ENCODE data around the gene PLSCR3.
A peak's percentile ranks its signal among the peaks of the same experiment; 100 is the strongest.

The PLSCR3 gene

DNA sequence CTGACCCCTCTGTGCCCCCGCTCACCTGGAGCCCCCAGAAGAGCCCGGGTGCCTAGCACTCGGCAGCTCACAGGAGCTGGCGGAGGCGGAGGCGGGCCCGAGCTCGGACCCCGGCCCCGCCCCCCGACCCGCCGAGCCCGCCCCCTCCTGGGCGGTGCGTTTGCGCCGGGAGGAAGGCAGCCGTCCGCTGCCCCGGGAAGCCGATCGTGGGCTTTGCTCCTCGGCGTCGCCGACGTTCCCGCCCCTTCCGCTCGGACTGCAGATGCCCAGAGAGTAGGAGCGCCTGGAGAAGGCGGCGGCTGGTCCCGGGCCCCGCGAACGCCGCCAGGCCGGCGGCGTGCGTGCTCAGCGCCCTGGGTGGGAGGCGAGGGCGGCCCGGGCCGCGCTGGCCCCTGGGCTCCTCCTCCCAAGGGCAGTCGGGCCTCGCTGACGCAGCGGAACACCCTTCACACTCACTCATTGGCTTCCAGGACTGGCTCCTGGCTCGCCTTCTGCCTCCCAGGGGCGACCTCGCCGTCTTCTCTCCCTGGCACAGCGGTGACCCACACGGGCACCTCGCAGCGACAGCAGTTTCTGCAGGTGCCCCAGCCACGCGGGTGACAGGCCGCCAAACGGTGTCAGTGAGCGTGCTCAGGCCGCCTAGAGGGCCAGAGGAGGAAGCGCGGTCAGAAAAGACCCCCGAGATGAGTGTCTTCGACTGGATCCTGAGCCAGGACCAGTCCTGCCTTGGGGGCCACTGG, at the start of gene PLSCR3:
Gene PLSCR3, minus strand, starts transcription at position 74 of the 740 bp plus-strand sequence. CDS start 415 bp downstream, outside the sequence.
- no peaks in the 10 kb centered on the region for H3K9me3 Mint-ChIP-seq (ENCODE audit: low read depth)
- peaks cover 26% of the 10 kb centered on the region for H3K4me1 Mint-ChIP-seq (ENCODE audit: low read depth)
- no peaks in the 10 kb centered on the region for H3K27me3 Mint-ChIP-seq
- H3K27ac Mint-ChIP-seq = peak within 1 kb of the TSS; percentile 95
- H3K36me3 Mint-ChIP-seq = no peaks in the 10 kb centered on the region
- peak within 1 kb of the TSS; percentile 93 for H3K4me3 Mint-ChIP-seq

DNA sequence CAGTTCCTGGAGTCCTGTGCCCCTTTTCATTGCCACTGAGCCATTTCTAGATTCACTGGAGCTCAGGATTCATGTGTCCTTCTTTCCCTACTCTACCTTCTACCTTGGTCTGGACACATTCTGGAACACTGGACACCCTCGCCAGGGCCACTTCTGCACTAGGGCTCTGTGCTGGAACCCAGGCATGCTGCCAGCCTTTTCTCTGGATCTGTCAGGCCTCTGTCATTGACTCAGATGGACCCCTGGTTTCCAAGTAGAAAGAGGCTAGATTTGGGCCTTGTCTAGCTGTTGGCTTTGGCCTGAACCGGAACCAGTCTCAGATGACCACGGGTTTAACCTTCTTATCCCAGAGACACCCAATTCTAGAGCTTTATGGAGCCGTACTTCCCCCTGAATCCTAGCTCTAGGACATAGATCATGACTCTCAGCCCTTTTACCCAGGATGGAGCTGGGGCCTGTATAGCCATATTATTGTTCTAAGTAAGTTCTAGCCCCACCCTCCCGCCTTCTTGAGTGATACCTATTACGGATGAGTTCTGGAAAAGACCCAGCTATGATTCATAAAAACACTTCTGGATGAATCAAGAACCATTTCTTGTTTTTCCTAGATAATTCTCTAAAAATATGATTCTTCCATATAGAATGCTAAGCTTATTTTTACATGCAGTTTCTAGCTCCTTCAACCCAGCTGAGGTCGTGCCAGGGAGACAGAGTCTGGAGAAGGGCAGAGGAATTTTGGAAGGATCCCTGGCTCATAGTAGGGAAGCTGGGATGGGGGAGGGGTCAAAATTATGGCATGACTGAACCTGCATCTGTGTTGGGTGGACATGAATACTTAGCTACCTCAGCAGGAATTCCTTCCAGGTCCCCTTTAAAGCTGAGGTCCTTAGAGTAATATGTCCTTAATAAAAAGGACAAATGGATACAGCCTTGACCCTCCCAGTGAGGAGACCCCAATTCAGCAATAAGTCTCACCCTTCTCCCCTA, 49.5 kb upstream of the PLSCR3 start:
- peaks cover 3% of the 10 kb centered on the region for H3K36me3 Mint-ChIP-seq
- no peaks in the 10 kb centered on the region for H3K9me3 Mint-ChIP-seq (ENCODE audit: low read depth)
- no peak overlapping the region for H3K27ac Mint-ChIP-seq
- H3K4me1 Mint-ChIP-seq (ENCODE audit: low read depth) = peaks cover 31% of the 10 kb centered on the region
- peak overlapping the region; percentile 72 for H3K4me3 Mint-ChIP-seq
- H3K27me3 Mint-ChIP-seq = peaks cover 17% of the 10 kb centered on the region

DNA sequence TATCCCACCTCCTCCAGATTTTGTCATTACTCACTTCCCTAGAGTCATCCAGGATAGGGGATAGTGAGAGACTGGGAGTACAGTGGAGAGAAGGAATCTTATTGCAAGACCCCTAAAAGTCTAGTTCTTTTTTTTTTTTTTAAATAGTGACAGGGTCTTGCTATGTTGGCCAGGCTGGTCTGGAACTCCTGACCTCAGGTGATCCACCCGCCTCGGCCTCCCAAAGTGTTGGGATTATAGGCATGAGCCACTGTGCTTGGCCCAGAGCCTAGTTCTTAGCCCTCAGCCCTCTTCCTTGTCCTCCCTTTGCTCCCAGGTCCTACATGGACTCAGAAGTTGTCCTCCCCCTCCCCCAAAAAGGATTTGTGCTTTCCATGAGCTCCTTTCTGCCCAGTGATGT, 47.8 kb upstream of the PLSCR3 start:
- no peaks in the 10 kb centered on the region for H3K9me3 Mint-ChIP-seq (ENCODE audit: low read depth)
- peaks cover 37% of the 10 kb centered on the region for H3K4me1 Mint-ChIP-seq (ENCODE audit: low read depth)
- H3K27ac Mint-ChIP-seq = no peak overlapping the region
- no peak overlapping the region for H3K4me3 Mint-ChIP-seq
- peaks cover 16% of the 10 kb centered on the region for H3K27me3 Mint-ChIP-seq
- H3K36me3 Mint-ChIP-seq = no peaks in the 10 kb centered on the region

DNA sequence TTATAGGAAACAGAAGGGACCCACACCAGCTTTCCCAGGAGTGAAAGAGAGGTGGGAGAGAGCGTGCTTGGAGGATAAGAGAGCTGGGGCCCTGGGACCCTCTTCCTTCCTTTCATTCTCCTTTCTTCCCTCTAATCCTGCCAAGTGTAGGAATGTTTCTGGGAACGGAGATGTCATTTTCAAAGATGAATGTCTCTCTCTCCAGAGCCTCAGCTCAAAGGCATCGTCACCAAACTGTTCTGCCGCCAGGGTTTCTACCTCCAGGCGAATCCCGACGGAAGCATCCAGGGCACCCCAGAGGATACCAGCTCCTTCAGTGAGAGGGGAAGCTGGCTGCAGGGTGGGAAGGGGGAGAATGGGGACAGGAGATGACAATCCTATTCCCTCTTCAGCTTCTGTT, 46.9 kb upstream of the PLSCR3 start:
- H3K9me3 Mint-ChIP-seq (ENCODE audit: low read depth) = no peaks in the 10 kb centered on the region

DNA sequence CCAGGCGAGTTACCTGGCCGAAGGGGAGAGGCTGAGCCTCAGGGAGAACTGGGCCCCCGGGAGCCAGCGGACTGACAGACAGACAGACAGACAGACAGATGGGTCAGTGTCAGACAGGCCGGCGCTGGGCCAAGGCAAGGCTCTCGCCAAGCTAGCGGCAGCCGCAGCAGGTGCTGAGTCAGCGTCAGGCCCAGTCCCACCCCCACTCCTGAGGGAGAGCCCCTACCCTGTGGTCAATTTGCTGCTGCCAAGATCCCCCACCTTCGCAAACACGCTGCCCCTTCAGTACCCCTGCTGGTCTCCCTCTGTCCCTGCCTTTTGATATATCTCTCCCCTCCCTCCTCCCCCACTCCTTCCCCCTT, 46.5 kb upstream of the PLSCR3 start:
- Mint-ChIP-seq H3K4me1 (ENCODE audit: low read depth) (peaks cover 39% of the 10 kb centered on the region), H3K36me3 (no peaks in the 10 kb centered on the region), H3K27ac (no peak overlapping the region), H3K27me3 (peaks cover 14% of the 10 kb centered on the region), H3K4me3 (peak overlapping the region; percentile 84), H3K9me3 (ENCODE audit: low read depth) (no peaks in the 10 kb centered on the region)

More for the DNA sequence above, 46.9 kb upstream of the PLSCR3 start:
- peaks cover 16% of the 10 kb centered on the region for H3K27me3 Mint-ChIP-seq
- H3K27ac Mint-ChIP-seq = no peak overlapping the region
- H3K4me1 Mint-ChIP-seq (ENCODE audit: low read depth) = peaks cover 39% of the 10 kb centered on the region
- H3K36me3 Mint-ChIP-seq = no peaks in the 10 kb centered on the region
- no peak overlapping the region for H3K4me3 Mint-ChIP-seq

DNA sequence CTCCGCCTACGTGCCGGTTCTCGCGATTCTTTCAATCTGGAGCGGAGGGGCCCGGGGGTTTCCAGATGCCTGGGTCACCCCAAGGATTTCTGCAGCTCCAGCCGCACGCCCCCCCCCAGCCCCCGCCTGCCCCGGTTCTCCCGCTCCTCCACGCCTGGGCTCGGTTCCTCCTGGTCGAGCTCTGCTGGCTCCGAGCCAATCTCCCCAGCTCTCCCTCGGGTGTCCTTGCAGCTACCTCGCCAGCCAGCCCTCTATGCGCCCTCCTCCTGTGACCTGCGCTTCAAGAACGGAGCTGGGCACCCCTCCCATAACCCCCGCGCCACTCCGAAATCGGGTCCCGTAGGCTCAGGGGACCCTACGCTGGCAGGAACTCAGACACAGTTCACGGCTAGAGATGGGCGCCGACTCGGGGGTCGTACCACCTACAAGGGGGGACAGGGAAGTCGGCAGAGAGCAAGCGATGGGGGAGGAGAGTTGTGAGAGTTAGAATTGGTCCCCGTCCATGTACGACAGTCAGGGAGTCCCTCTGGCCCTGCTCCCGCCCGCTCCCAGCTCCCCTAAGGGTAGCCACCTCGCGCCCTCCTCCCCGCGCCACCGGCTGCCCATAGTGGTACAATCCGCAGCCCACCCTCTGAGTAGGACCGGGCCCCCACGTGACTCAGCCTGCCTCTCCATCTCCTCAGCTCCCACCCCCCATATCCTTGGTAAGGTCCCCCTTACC, 45.9 kb upstream of the PLSCR3 start:
- H3K9me3 Mint-ChIP-seq (ENCODE audit: low read depth) = no peaks in the 10 kb centered on the region
- no peak overlapping the region for H3K27ac Mint-ChIP-seq
- peak overlapping the region; percentile 84 for H3K4me3 Mint-ChIP-seq
- H3K4me1 Mint-ChIP-seq (ENCODE audit: low read depth) = peaks cover 38% of the 10 kb centered on the region
- H3K36me3 Mint-ChIP-seq = no peaks in the 10 kb centered on the region
- peaks cover 11% of the 10 kb centered on the region for H3K27me3 Mint-ChIP-seq

DNA sequence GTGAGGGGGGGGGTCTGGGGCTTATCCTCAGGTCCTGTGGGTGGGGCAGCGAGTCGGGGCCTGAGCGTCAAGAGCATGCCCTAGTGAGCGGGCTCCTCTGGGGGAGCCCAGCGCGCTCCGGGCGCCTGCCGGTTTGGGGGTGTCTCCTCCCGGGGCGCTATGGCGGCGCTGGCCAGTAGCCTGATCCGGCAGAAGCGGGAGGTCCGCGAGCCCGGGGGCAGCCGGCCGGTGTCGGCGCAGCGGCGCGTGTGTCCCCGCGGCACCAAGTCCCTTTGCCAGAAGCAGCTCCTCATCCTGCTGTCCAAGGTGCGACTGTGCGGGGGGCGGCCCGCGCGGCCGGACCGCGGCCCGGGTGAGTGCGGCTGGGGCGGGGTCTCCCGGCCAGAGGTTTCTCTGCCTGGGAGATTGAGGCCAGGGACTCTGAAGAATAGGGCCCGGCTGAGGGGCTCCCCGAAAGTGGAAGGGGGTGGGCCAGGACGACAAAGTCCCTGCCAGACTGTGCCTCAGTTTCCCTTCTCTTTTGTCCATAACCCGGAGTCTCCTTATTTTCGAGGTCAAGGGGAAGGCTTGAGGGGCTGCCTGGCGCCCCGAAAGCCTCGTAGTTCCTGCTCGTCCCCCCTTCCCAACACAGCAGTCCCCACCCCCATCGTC, 45.3 kb upstream of the PLSCR3 start, which contains the start of gene FGF11:
Gene FGF11, plus strand, starts transcription at position 51 of the 651 bp plus-strand sequence. Its CDS starts 109 bp downstream, at position 160.
- H3K4me1 Mint-ChIP-seq (ENCODE audit: low read depth) = peaks cover 37% of the 10 kb centered on the region
- peak within 1 kb of the TSS; percentile 84 for H3K4me3 Mint-ChIP-seq
- peak within 1 kb of the TSS; percentile 34 for H3K27ac Mint-ChIP-seq
- peaks cover 11% of the 10 kb centered on the region for H3K27me3 Mint-ChIP-seq
- no peaks in the 10 kb centered on the region for H3K36me3 Mint-ChIP-seq
- no peaks in the 10 kb centered on the region for H3K9me3 Mint-ChIP-seq (ENCODE audit: low read depth)

DNA sequence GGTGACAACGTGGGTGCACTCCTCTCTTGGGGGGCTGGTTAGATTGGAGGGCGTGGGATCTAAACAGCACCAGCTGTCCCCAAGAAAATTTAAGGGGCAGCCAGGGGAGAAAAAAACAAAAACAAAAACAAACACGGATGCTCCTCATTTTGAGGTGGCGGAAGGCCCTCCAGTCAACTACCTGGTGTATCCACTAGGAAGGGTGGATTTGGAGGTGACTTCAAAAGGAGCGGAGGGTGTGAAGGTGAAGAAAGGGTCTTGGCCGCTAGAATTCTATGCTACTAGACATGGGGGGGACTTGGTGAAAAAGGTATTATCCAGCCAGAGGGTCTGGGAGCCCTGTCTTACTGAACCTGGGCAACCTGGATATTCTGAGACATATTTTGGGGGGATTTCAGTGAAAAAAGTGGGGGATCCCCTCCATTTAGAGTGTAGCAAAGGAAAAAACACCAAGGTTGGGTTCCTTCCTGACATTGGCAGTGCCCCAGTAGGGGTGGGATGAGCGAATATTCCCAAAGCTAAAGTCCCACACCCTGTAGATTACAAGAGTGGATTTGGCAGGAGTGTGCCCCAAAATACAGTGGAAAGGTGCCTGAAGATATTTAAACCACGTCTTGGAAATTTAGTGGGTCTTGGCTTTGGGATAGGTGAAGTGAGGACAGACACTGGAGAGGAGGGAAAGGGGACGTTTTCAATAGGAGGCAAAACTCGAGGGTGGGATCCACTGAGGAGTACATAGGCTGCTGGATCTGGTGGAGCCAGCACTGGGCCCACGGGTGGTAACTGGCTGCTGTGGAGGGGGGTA, 44.5 kb upstream of the PLSCR3 start:
- Mint-ChIP-seq H3K9me3 (ENCODE audit: low read depth) (no peaks in the 10 kb centered on the region), H3K27me3 (peaks cover 9% of the 10 kb centered on the region), H3K27ac (peak overlapping the region; percentile 34), H3K4me3 (peak overlapping the region; percentile 83), H3K36me3 (no peaks in the 10 kb centered on the region), H3K4me1 (ENCODE audit: low read depth) (peaks cover 37% of the 10 kb centered on the region)

DNA sequence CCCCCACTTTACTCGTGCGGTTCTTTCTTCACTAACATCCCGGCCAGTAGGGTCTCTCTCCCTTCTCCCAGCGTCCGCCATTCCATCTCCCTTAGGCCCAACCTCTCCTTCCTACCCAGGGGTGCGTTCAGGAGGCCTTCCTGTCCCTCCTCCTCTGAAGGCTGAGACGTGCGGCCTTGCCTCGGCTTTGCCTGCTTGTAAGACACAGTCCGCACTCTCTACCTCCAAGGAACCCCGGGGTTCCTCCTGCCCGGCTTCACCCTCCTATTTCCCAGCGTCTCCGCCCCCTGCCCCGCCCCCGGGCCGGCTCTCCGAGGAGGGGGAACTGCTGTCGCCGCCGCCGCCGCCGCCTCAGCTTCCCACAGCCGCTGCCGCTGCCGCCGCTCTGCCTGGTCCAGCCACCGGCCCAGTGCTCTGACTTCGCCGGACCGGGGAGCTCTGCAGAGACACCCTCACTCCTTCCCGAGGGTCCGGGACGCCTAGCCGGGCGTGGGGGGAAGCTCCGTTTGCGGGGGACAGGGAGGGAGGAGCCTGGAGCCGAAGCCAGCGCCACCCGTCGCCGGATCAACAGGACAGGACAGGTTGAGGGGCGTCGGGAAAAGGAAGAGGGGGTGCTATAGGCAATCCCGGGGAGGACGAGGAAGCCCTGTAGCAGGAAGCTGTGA, 43.8 kb upstream of the PLSCR3 start:
- no peaks in the 10 kb centered on the region for H3K36me3 Mint-ChIP-seq
- H3K27me3 Mint-ChIP-seq = peaks cover 7% of the 10 kb centered on the region
- no peaks in the 10 kb centered on the region for H3K9me3 Mint-ChIP-seq (ENCODE audit: low read depth)
- peak overlapping the region; percentile 41 for H3K27ac Mint-ChIP-seq
- H3K4me1 Mint-ChIP-seq (ENCODE audit: low read depth) = peaks cover 37% of the 10 kb centered on the region
- peak overlapping the region; percentile 83 for H3K4me3 Mint-ChIP-seq

DNA sequence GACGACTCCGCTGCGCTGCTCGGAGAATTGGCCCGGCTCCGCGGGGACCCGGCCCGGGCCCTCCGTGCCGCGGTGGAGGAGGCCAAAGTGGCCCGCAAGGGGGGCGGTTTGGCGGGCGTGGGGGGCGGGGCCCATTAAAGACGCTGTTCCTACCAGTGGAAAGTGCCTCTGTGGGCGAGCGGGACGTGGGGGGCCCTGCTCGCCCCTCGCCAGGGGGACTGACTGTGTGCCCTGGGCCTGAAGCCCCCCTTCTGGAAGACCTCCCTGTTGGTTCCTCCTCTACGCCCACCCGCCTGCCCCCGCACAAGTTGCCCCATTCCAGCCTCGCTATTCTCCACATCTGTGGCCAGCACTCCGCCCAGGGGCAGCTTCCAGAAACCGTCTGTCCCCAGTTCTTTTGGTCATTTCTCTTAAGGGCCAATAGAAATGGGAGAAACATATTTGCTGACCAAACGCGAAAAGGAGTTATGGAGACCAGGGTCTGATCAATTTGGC, 43.1 kb upstream of the PLSCR3 start:
- H3K36me3 Mint-ChIP-seq = no peaks in the 10 kb centered on the region
- H3K9me3 Mint-ChIP-seq (ENCODE audit: low read depth) = no peaks in the 10 kb centered on the region
- peaks cover 6% of the 10 kb centered on the region for H3K27me3 Mint-ChIP-seq
- H3K27ac Mint-ChIP-seq = peak overlapping the region; percentile 41
- H3K4me1 Mint-ChIP-seq (ENCODE audit: low read depth) = peaks cover 37% of the 10 kb centered on the region
- peak overlapping the region; percentile 83 for H3K4me3 Mint-ChIP-seq

DNA sequence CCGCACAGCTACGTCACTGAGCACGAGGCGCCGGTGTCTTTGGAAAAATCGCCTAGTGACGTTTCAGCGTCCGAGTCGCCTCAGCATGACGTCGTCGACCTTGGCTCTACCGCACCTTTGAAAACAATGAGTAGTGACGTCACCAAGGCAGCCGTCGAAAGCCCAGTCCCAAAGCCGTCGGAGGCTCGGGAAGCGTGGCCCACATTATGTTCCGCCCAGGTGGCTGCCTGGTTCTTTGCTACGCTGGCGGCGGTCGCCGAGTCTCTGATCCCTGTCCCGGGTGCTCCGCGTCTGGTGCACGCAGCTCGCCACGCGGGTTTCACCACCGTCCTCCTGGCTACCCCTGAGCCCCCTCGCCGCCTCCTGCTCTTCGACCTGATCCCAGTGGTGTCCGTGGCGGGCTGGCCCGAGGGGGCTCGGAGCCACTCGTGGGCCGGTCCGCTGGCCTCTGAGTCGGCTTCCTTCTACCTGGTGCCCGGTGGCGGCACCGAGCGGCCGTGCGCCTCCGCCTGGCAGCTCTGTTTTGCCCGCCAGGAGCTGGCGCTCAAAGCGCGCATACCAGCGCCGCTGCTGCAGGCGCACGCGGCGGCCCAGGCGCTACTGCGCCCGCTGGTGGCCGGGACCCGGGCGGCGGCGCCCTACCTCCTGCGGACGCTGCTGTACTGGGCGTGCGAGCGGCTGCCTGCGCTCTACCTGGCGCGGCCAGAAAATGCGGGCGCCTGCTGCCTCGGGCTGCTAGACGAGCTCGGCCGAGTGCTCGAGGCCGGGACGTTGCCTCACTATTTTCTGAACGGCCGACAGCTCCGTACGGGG, 42.4 kb upstream of the PLSCR3 start:
- H3K9me3 Mint-ChIP-seq (ENCODE audit: low read depth) = no peaks in the 10 kb centered on the region
- no peaks in the 10 kb centered on the region for H3K36me3 Mint-ChIP-seq

DNA sequence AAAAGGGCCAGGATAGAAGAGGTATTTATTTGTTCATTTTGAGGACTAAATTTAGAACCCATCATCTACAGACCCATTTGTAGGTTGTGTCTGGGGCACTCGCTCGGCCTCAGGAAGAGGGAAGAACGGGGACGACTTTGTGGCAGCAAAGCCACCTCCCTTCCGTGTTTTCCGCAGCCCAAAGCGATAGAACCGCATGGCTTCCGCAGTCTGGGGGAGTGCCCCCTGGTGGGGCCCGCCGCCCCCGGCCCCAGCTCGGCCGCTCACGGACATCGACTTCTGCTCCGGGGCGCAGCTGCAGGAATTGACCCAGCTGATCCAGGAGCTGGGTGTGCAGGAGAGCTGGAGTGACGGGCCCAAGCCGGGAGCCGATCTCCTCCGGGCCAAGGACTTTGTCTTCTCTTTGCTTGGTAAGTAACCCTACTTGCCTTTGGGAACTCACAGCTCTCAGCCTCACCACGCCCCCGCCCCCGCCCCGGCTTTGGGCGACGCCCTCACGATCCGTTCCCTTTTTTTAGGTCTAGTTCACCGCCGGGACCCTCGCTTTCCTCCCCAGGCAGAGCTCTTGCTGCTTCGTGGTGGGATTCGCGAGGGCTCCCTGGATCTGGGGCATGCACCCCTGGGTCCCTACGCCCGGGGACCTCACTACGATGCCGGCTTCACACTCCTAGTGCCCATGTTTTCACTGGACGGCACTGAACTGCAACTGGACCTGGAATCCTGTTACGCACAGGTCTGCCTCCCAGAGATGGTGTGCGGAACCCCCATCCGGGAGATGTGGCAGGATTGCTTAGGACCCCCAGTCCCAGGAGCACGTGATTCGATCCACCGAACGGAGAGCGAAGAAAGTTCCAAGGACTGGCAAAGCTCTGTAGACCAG, 41.6 kb upstream of the PLSCR3 start:
- Mint-ChIP-seq H3K27me3 (peaks cover 5% of the 10 kb centered on the region), H3K4me3 (peak overlapping the region; percentile 94), H3K9me3 (ENCODE audit: low read depth) (no peaks in the 10 kb centered on the region), H3K4me1 (ENCODE audit: low read depth) (peaks cover 37% of the 10 kb centered on the region), H3K27ac (peak overlapping the region; percentile 92), H3K36me3 (no peaks in the 10 kb centered on the region)

More for the DNA sequence above, 42.4 kb upstream of the PLSCR3 start:
- Mint-ChIP-seq H3K27ac (peak overlapping the region; percentile 92), H3K27me3 (peaks cover 5% of the 10 kb centered on the region), H3K4me3 (peak overlapping the region; percentile 94), H3K4me1 (ENCODE audit: low read depth) (peaks cover 37% of the 10 kb centered on the region)
